Liver (tissue), 9 donors: ENCODE data around the gene THAP7. TPM values are rescaled to one million over a fixed set of nuclear protein-coding genes. Genes with fewer than 3 reads are reported as not detected.

Experiments
- DNase-seq: peaks from one replicate; pipeline ENCODE4 v3.0.0-alpha.2; 2017; ENCODE audit warnings: low spot score
- H3K27ac ChIP-seq, 2 donors: one replicate each; pipeline ENCODE4 v1.7.0; 2013; ENCODE audit warnings: inconsistent platforms in 2 of 2, low read length in 2 of 2, control low read depth in 1 of 2, low read depth in 1 of 2, mild to moderate bottlenecking in 1 of 2
- H3K27me3 ChIP-seq, 4 donors: one replicate each; pipeline versions ENCODE4 v1.6.1 to v1.7.0; 2013; ENCODE audit warnings: low read length in 3 of 4, inconsistent platforms in 1 of 4, mild to moderate bottlenecking in 1 of 4, moderate library complexity in 1 of 4; ENCODE audit not compliant: control insufficient read depth in 4 of 4, insufficient read depth in 4 of 4
- H3K36me3 ChIP-seq, 4 donors: one replicate each; pipeline versions ENCODE4 v1.6.1 to v1.7.0; 2013; ENCODE audit warnings: low read length in 3 of 4, mild to moderate bottlenecking in 3 of 4, low read depth in 1 of 4, moderate library complexity in 1 of 4; ENCODE audit not compliant: control insufficient read depth in 4 of 4, insufficient read depth in 3 of 4
- H3K4me1 ChIP-seq, 4 donors: one replicate each; pipeline versions ENCODE4 v1.6.1 to v1.7.0; 2013; ENCODE audit warnings: low read length in 3 of 4, mild to moderate bottlenecking in 3 of 4, moderate library complexity in 1 of 4; ENCODE audit not compliant: control insufficient read depth in 4 of 4, insufficient read depth in 4 of 4
- H3K4me3 ChIP-seq, 3 donors: one replicate each; pipeline versions ENCODE4 v1.6.1 to v1.7.0; 2013; ENCODE audit warnings: low read length in 3 of 3, control low read depth in 1 of 3, low read depth in 1 of 3, mild to moderate bottlenecking in 1 of 3
- H3K9ac ChIP-seq, 2 donors: one replicate each; pipeline ENCODE4 v1.7.0; 2013; ENCODE audit warnings: low read length in 2 of 2, mild to moderate bottlenecking in 2 of 2, moderate library complexity in 2 of 2, control low read depth in 1 of 2, low read depth in 1 of 2
- H3K9me3 ChIP-seq, 4 donors: one replicate each; pipeline versions ENCODE4 v1.6.1 to v1.7.0; 2013; ENCODE audit warnings: low read length in 3 of 4; ENCODE audit not compliant: control insufficient read depth in 4 of 4
- ATF3 ChIP-seq: IDR thresholded peaks from 2 replicates; pipeline ENCODE4 v1.6.1; 2016; ENCODE audit warnings: antibody characterized with exemption
- EGR1 ChIP-seq, 2 donors: IDR thresholded peaks; 2 replicates each; pipeline ENCODE4 v1.6.1; 2016 to 2018; ENCODE audit warnings: antibody characterized with exemption in 2 of 2, low read depth in 2 of 2
- FOXA1 ChIP-seq: IDR thresholded peaks from 2 replicates; pipeline ENCODE4 v1.6.1; 2016; ENCODE audit warnings: antibody characterized with exemption
- FOXA2 ChIP-seq: IDR thresholded peaks from 2 replicates; pipeline ENCODE4 v1.6.1; 2016; ENCODE audit warnings: antibody characterized with exemption
- GABPA ChIP-seq, 2 donors: IDR thresholded peaks in 1 of 2; conservative IDR thresholded peaks in 1 of 2; 2 replicates each; pipeline ENCODE4 v1.6.1; 2016; ENCODE audit warnings: antibody characterized with exemption in 2 of 2, mild to moderate bottlenecking in 1 of 2, moderate library complexity in 1 of 2
- HNF4A ChIP-seq, 2 donors: conservative IDR thresholded peaks; 2 replicates each; pipeline ENCODE4 v1.6.1; 2016; ENCODE audit warnings: antibody characterized with exemption in 2 of 2, mild to moderate bottlenecking in 2 of 2
- HNF4G ChIP-seq: IDR thresholded peaks from 2 replicates; pipeline ENCODE4 v1.6.1; 2016; ENCODE audit warnings: antibody characterized with exemption
- JUND ChIP-seq, 2 donors: IDR thresholded peaks; 2 replicates each; pipeline ENCODE4 v1.6.1; 2016; ENCODE audit warnings: antibody characterized with exemption in 2 of 2
- NR2F2 ChIP-seq: IDR thresholded peaks from 2 replicates; pipeline ENCODE4 v1.6.1; 2016; ENCODE audit warnings: antibody characterized with exemption
- RAD21 ChIP-seq, 2 donors: IDR thresholded peaks; 2 replicates each; pipeline ENCODE4 v1.6.1; 2016; ENCODE audit warnings: antibody characterized with exemption in 2 of 2, mild to moderate bottlenecking in 2 of 2
- RXRA ChIP-seq, 2 donors: IDR thresholded peaks; 2 replicates each; pipeline ENCODE4 v1.6.1; 2017 to 2018; ENCODE audit warnings: antibody characterized with exemption in 2 of 2, mild to moderate bottlenecking in 1 of 2
- SP1 ChIP-seq: IDR thresholded peaks from 2 replicates; pipeline ENCODE4 v1.6.1; 2018; ENCODE audit warnings: antibody characterized with exemption, mild to moderate bottlenecking
- TAF1 ChIP-seq: conservative IDR thresholded peaks from 2 replicates; pipeline ENCODE4 v1.6.1; 2016; ENCODE audit warnings: antibody characterized with exemption, mild to moderate bottlenecking
- YY1 ChIP-seq: IDR thresholded peaks from 2 replicates; pipeline ENCODE4 v1.6.1; 2016; ENCODE audit warnings: antibody characterized with exemption, mild to moderate bottlenecking
- ZBTB33 ChIP-seq: IDR thresholded peaks from 2 replicates; pipeline ENCODE4 v1.6.1; 2016; ENCODE audit warnings: antibody characterized with exemption
- WGBS: extraction: QIAGEN DNeasy Blood & Tissue Kit; methylation state at CpG from one replicate; pipeline ENCODE4 v1.1.7; 2013; 5-methylcytosine and 5-hydroxymethylcytosine counted together
- polyA plus RNA-seq, 2 donors: library from polyadenylated mRNA; stranded (reverse) in 1 of 2; unstranded in 1 of 2; fragments of 200-250 nt in 1 of 2; fragments of >200 nt in 1 of 2; fragmentation: Nextera tagmentation in 1 of 2; extraction: Ambion mirVana in 1 of 2; gene quantifications; one replicate each; pipeline versions ENCODE4 v1.2.1 to v1.2.3, GENCODE V29; 2013 to 2015
- total RNA-seq, 2 donors: library from RNA; depleted of rRNA; stranded (reverse); fragments of >200 nt; gene quantifications; one replicate each; pipeline ENCODE4 v1.2.3, GENCODE V29; 2014
- TF ChIP-seq, protein P1 (sequence below): IDR thresholded peaks from 2 replicates; pipeline ENCODE4 v1.6.1; 2016; ENCODE audit warnings: antibody characterized with exemption, mild to moderate bottlenecking
- TF ChIP-seq, protein P2 (sequence below): fragments of 150-350 bp; IDR thresholded peaks from 2 replicates; pipeline ENCODE4 v1.5.1; 2017; ENCODE audit warnings: improper control_type of control experiment, low read depth, low read length; ENCODE audit not compliant: missing input control
- TF ChIP-seq, protein P3 (sequence below): IDR thresholded peaks from 2 replicates; pipeline ENCODE4 v1.6.1; 2016; ENCODE audit warnings: antibody characterized with exemption
- donor health status: healthy.
- donor health status: healthy.
- donor health status: healthy.
- donor health status: healthy.
- donor health status: healthy.

Gene THAP7
- total and polyA plus RNA-seq, 4 donors, result 10.4 to 21.9 (median 19.4) TPM

DNA sequence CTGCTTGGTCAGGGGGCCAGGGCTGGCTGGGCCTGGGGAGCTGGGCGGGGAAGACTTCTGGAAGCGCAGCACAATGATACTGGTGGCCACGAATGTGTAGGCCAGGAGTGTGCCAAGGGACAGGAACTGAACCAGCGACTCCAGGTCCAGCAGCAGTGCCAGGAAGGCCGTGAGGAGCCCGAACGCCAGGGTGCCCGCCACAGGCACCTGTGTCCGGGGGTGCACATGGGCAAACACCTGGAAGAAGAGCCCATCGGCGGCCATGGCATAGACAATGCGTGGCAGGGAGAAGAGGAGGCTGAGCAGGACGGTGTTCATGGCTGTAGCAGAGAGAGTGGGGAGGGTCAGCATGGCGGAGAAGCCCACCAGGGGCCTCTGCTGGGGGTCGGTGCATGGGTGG, 28.1 kb upstream of the THAP7 start:
- Histone ChIP-seq H3K36me3 (no peaks in the 10 kb centered on the region), H3K27ac (no peak overlapping the region), H3K4me3 (no peak overlapping the region), H3K4me1 (no peaks in the 10 kb centered on the region), H3K9me3 (no peaks in the 10 kb centered on the region), H3K27me3 (no peaks in the 10 kb centered on the region), H3K9ac (no peak overlapping the region)
- WGBS, result 90% methylated on average over 15 of the region's 15 CpGs
- no peak for DNase-seq
- TF ChIP-seq YY1 (no peak), SP1 (no peak), RXRA (IDR thresholded peaks at IDR 0.05) (no peak), TAF1 (no peak), HNF4G (no peak), EGR1 (IDR thresholded peaks at IDR 0.05; ENCODE audit: low read depth in 2 of 2) (no peak), RAD21 (IDR thresholded peaks at IDR 0.05) (no peak), ATF3 (no peak)

GRCh38 chr22:21029486-21030025, 27.6 kb upstream of the THAP7 start:
- Histone ChIP-seq H3K9ac (no peak overlapping the region), H3K36me3 (no peaks in the 10 kb centered on the region), H3K4me1 (no peaks in the 10 kb centered on the region), H3K27ac (no peak overlapping the region), H3K27me3 (no peaks in the 10 kb centered on the region), H3K9me3 (no peaks in the 10 kb centered on the region), H3K4me3 (no peak overlapping the region)
- DNase-seq, result no peak
- TF ChIP-seq EGR1 (IDR thresholded peaks at IDR 0.05; ENCODE audit: low read depth in 2 of 2), result no peak
- TF ChIP-seq SP1, result no peak
- TF ChIP-seq ATF3, result no peak
- no peak for TF ChIP-seq GABPA (IDR thresholded peaks at IDR 0.05 in 1 of 2, conservative IDR thresholded peaks at IDR 0.05 in 1 of 2)
- TF ChIP-seq JUND (IDR thresholded peaks at IDR 0.05), result no peak
- TF ChIP-seq FOXA2, result no peak
- no peak for TF ChIP-seq TAF1
- TF ChIP-seq FOXA1, result no peak
- TF ChIP-seq, protein P1, sequence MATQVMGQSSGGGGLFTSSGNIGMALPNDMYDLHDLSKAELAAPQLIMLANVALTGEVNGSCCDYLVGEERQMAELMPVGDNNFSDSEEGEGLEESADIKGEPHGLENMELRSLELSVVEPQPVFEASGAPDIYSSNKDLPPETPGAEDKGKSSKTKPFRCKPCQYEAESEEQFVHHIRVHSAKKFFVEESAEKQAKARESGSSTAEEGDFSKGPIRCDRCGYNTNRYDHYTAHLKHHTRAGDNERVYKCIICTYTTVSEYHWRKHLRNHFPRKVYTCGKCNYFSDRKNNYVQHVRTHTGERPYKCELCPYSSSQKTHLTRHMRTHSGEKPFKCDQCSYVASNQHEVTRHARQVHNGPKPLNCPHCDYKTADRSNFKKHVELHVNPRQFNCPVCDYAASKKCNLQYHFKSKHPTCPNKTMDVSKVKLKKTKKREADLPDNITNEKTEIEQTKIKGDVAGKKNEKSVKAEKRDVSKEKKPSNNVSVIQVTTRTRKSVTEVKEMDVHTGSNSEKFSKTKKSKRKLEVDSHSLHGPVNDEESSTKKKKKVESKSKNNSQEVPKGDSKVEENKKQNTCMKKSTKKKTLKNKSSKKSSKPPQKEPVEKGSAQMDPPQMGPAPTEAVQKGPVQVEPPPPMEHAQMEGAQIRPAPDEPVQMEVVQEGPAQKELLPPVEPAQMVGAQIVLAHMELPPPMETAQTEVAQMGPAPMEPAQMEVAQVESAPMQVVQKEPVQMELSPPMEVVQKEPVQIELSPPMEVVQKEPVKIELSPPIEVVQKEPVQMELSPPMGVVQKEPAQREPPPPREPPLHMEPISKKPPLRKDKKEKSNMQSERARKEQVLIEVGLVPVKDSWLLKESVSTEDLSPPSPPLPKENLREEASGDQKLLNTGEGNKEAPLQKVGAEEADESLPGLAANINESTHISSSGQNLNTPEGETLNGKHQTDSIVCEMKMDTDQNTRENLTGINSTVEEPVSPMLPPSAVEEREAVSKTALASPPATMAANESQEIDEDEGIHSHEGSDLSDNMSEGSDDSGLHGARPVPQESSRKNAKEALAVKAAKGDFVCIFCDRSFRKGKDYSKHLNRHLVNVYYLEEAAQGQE, result no peak
- TF ChIP-seq RXRA (IDR thresholded peaks at IDR 0.05), result no peak
- no peak for TF ChIP-seq NR2F2
- TF ChIP-seq, protein P2, sequence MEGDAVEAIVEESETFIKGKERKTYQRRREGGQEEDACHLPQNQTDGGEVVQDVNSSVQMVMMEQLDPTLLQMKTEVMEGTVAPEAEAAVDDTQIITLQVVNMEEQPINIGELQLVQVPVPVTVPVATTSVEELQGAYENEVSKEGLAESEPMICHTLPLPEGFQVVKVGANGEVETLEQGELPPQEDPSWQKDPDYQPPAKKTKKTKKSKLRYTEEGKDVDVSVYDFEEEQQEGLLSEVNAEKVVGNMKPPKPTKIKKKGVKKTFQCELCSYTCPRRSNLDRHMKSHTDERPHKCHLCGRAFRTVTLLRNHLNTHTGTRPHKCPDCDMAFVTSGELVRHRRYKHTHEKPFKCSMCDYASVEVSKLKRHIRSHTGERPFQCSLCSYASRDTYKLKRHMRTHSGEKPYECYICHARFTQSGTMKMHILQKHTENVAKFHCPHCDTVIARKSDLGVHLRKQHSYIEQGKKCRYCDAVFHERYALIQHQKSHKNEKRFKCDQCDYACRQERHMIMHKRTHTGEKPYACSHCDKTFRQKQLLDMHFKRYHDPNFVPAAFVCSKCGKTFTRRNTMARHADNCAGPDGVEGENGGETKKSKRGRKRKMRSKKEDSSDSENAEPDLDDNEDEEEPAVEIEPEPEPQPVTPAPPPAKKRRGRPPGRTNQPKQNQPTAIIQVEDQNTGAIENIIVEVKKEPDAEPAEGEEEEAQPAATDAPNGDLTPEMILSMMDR, result no peak
- TF ChIP-seq RAD21 (IDR thresholded peaks at IDR 0.05), result no peak
- TF ChIP-seq, protein P3, sequence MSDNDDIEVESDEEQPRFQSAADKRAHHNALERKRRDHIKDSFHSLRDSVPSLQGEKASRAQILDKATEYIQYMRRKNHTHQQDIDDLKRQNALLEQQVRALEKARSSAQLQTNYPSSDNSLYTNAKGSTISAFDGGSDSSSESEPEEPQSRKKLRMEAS, result no peak
- TF ChIP-seq YY1, result no peak
- no peak for TF ChIP-seq ZBTB33
- TF ChIP-seq HNF4G, result no peak
- no peak for TF ChIP-seq HNF4A (conservative IDR thresholded peaks at IDR 0.05)
- 75% methylated on average over 12 of the region's 12 CpGs for WGBS
